Ecto neural progenitor cell (in vitro differentiated cells): ENCODE measurements around the gene KIF16B.
"Not testable (repeated sequence)": the region's sequence is repeated elsewhere in the genome, so short reads cannot be mapped to it uniquely, and the experiment has no call there.

Experiments used
- DNase-seq: peaks from one replicate; pipeline ENCODE4 v3.0.0-alpha.2; 2018; ENCODE audit warnings: low spot score

The KIF16B gene

GRCh38 chr20:16257021-16257420 is 316.2 kb downstream of the KIF16B start:
- no peak for DNase-seq

- DNase-seq, result no peak
These were observed 326.4 kb downstream of the KIF16B start for GRCh38 chr20:16246870-16247269.

GRCh38 chr20:16246291-16246690 is 327.0 kb downstream of the KIF16B start:
- no peak for DNase-seq

- no peak for DNase-seq
These were observed 327.4 kb downstream of the KIF16B start for GRCh38 chr20:16245879-16246278.

GRCh38 chr20:16244892-16245291 is 328.4 kb downstream of the KIF16B start:
- DNase-seq, result no peak

GRCh38 chr20:16243470-16243869 is 329.8 kb downstream of the KIF16B start:
- DNase-seq, result no peak

- DNase-seq, result no peak
These were observed 331.3 kb downstream of the KIF16B start for GRCh38 chr20:16241911-16242310.

GRCh38 chr20:16240355-16240754 is 332.9 kb downstream of the KIF16B start:
- no peak for DNase-seq

- DNase-seq, result peak; percentile 67
These were observed 336.5 kb downstream of the KIF16B start for GRCh38 chr20:16236589-16237241.

- DNase-seq, result no peak
These were observed 342.8 kb downstream of the KIF16B start for GRCh38 chr20:16230402-16230801.

GRCh38 chr20:16229813-16230212 is 343.4 kb downstream of the KIF16B start:
- DNase-seq, result no peak

GRCh38 chr20:16228722-16229121 is 344.5 kb downstream of the KIF16B start:
- no peak for DNase-seq

GRCh38 chr20:16226961-16227360 is 346.3 kb downstream of the KIF16B start:
- not testable (repeated sequence) for DNase-seq

- DNase-seq, result no peak
These were observed 348.4 kb downstream of the KIF16B start for GRCh38 chr20:16224836-16225235.

- DNase-seq, result no peak
These were observed 350.3 kb downstream of the KIF16B start for GRCh38 chr20:16222859-16223411.
